SHP77 (cell line): ENCODE measurements around the gene MORC3.
A peak's percentile ranks its signal among the peaks of the same experiment; 100 is the strongest.
"Not testable (repeated sequence)": the region's sequence is repeated elsewhere in the genome, so short reads cannot be mapped to it uniquely, and the experiment has no call there.

Source experiments
- DNase-seq, 2 experiments: peaks; one replicate each; lab custom pipeline; 2025; lab: John Stamatoyannopoulos, UW

MORC3 gene

GRCh38 chr21:36319767-36320420, at the start of gene MORC3:
Gene MORC3 (plus strand): TSS chr21:36320197. CDS start chr21:36320265, 68 bp downstream.
- DNase-seq: peak; percentile 95 to 97

GRCh38 chr21:36270786-36271695, 49.0 kb upstream of the MORC3 start:
- DNase-seq: not testable (repeated sequence)

- no peak for DNase-seq
These were observed 45.9 kb upstream of the MORC3 start for GRCh38 chr21:36274128-36274527.

- no peak for DNase-seq
These were observed 37.3 kb upstream of the MORC3 start for GRCh38 chr21:36282568-36283230.

GRCh38 chr21:36283231-36283622, 36.8 kb upstream of the MORC3 start:
- DNase-seq: not testable (repeated sequence)

GRCh38 chr21:36288651-36289243, 31.2 kb upstream of the MORC3 start:
- DNase-seq: no peak

- DNase-seq: no peak
These were observed 28.5 kb upstream of the MORC3 start for GRCh38 chr21:36291509-36291908.

- DNase-seq: no peak
These were observed 22.5 kb upstream of the MORC3 start for GRCh38 chr21:36297406-36297937.

GRCh38 chr21:36297938-36298572, 21.9 kb upstream of the MORC3 start:
- no peak for DNase-seq

GRCh38 chr21:36306872-36307534, 13.0 kb upstream of the MORC3 start:
- DNase-seq: no peak

GRCh38 chr21:36310016-36310415, 10.0 kb upstream of the MORC3 start:
- DNase-seq: no peak

GRCh38 chr21:36313446-36313845, 6.6 kb upstream of the MORC3 start:
- not testable (repeated sequence) for DNase-seq

- DNase-seq: not testable (repeated sequence)
These were observed 4.0 kb upstream of the MORC3 start for GRCh38 chr21:36316045-36316444.

- no peak for DNase-seq
These were observed 3.0 kb upstream of the MORC3 start for GRCh38 chr21:36316872-36317484.

GRCh38 chr21:36319406-36319766, 611 bp upstream of the MORC3 start:
- not testable (repeated sequence) for DNase-seq

- peak; percentile 53 for DNase-seq
These were observed 676 bp downstream of the MORC3 start for GRCh38 chr21:36320421-36321324.

- DNase-seq: peak; percentile 14 to 29
These were observed 1.5 kb downstream of the MORC3 start for GRCh38 chr21:36321325-36322082.

- no peak for DNase-seq
These were observed 2.1 kb downstream of the MORC3 start for GRCh38 chr21:36322083-36322424.

GRCh38 chr21:36323032-36323431, 3.0 kb downstream of the MORC3 start:
- no peak for DNase-seq
